ENCODE measurements around the gene PLXNA4.

- TF ChIP-seq CTCF (IDR thresholded peaks at IDR 0.05) (no peak), POLR2A (IDR thresholded peaks at IDR 0.05) (no peak)
Observed at GRCh38 chr7:132486274-132486610, 90.0 kb downstream of the PLXNA4 start.

Measured in body of pancreas (tissue), 4 donors.